Activated naive CD4-positive, alpha-beta T cell treated with anti-CD3 and anti-CD28 coated beads, Interleukin-2, amount 50 U/mL, for 24 hours (primary cell): ENCODE measurements around the gene RARRES1.

Experiments
- H3K27ac Mint-ChIP-seq: one replicate; pipeline ENCODE4 v1.8.0; 2021; ENCODE audit warnings: mild to moderate bottlenecking, mixed read lengths
- H3K27me3 Mint-ChIP-seq: one replicate; pipeline ENCODE4 v1.8.0; 2021; ENCODE audit warnings: mixed read lengths
- H3K36me3 Mint-ChIP-seq: one replicate; pipeline ENCODE4 v1.8.0; 2021; ENCODE audit warnings: mixed read lengths
- H3K4me1 Mint-ChIP-seq: one replicate; pipeline ENCODE4 v1.8.0; 2021; ENCODE audit warnings: mixed read lengths
- H3K4me3 Mint-ChIP-seq: one replicate; pipeline ENCODE4 v1.8.0; 2021; ENCODE audit warnings: mild to moderate bottlenecking, mixed read lengths
- H3K9me3 Mint-ChIP-seq: one replicate; pipeline ENCODE4 v1.8.0; 2021; ENCODE audit warnings: mixed read lengths

The RARRES1 gene

DNA sequence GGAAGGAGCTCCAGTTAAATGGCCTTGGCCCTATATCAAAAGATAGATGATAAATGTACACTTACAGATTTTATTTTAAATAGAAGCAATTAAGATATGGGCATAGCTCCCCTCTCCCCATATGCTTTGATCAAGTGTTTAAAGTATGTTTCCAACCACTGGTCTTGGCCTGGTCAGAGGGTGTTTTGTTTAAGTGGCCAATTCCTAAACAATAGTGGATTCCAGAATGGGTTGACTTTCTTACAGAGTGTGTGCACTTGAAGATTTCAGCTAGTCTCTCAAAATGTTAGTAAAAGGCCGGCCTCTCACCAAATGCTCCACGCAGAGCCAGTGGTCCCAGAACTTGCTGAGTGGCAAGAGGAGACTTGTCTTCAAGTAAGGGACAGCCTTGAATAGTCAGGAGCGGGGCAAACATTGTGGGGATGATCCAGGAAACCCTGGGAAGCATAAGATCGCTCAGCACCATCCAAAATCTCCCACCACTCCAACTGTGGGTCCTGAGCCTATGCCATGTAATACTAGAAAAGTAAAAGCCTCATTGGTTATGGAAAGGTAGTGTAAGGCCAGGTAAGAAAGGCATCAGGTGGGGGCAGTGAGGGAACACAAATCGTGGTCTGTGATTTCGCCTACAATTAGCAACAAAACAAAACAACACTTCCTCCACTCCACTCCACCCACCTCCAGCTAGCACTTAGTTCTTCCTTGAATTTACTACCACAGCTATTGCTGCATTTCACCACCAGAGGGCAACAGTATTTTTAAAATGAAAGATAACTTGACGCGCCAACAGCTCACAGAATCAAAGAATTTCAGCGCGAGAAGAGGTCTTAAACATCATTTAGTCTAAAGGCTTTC is 4.8 kb downstream of the RARRES1 start:
- Mint-ChIP-seq H3K27ac (peak overlapping the region; percentile 55), H3K36me3 (no peaks in the 10 kb centered on the region), H3K27me3 (peaks cover 6% of the 10 kb centered on the region), H3K4me1 (peaks cover 37% of the 10 kb centered on the region), H3K4me3 (peak overlapping the region; percentile 63), H3K9me3 (no peaks in the 10 kb centered on the region)

- peaks cover 5% of the 10 kb centered on the region for H3K36me3 Mint-ChIP-seq
- peak overlapping the region; percentile 5 for H3K27ac Mint-ChIP-seq
- peaks cover 50% of the 10 kb centered on the region for H3K4me1 Mint-ChIP-seq
- H3K9me3 Mint-ChIP-seq, result no peaks in the 10 kb centered on the region
- no peaks in the 10 kb centered on the region for H3K27me3 Mint-ChIP-seq
- no peak overlapping the region for H3K4me3 Mint-ChIP-seq
These were observed 6.8 kb downstream of the RARRES1 start for GRCh38 chr3:158725348-158726011.

DNA sequence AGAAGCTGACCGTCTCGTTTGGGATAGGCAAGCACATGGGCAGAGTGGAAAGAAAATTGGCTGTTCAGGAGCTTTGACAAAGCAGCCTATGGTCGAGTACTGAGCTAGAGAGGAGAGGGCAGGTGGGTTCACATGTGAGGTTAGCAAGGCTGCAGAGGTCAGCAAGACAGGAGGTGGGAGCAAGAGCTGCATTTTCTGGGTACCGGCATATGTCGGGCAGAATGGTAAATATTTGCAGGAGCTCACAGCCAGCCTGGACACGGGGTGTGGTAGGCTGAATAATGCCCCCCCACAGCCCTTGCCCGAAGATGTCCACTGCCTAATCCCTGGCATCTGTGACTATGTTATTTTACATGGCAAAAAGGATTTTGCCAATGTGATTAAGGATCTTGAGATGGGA is 8.3 kb downstream of the RARRES1 start:
- no peaks in the 10 kb centered on the region for H3K9me3 Mint-ChIP-seq
- H3K36me3 Mint-ChIP-seq, result peaks cover 9% of the 10 kb centered on the region
- no peak overlapping the region for H3K4me3 Mint-ChIP-seq
- H3K4me1 Mint-ChIP-seq, result peaks cover 59% of the 10 kb centered on the region
- no peaks in the 10 kb centered on the region for H3K27me3 Mint-ChIP-seq
- H3K27ac Mint-ChIP-seq, result peak overlapping the region; percentile 51

GRCh38 chr3:158722108-158722507 is 10.1 kb downstream of the RARRES1 start:
- Mint-ChIP-seq H3K9me3 (no peaks in the 10 kb centered on the region), H3K27me3 (no peaks in the 10 kb centered on the region), H3K4me3 (no peak overlapping the region), H3K27ac (no peak overlapping the region), H3K36me3 (peaks cover 12% of the 10 kb centered on the region), H3K4me1 (peaks cover 47% of the 10 kb centered on the region)

DNA sequence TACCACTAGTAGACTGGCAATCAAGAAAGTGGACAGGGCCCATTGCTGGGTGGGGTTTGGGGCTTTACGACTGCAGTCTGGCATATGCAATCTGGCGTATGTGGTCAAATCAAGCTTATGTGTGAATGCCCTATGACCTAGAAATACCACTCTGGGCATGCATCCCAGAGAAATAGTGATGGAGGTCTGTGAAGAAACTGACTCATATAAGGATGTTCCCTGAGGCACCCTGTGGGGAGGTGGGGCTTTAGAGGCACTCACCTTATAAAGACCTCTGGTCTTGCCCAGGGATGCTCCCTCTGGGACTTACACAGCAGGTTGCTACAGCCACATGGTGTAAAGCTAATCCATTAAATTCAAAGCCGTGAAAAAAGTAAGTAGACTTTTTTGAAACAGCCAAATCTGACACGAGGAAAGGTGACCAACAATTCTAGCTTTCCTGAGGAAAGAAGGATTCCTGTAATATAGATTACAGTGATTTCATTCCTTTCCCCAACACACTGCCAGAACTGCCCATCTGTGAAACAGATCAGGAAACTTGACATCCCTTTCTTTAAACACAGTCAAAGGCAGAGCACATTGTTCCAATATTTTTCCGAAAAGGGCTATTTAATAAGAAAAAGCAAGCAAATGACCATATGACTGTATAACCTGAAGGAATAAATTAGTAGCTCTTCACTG is 13.6 kb downstream of the RARRES1 start:
- no peak overlapping the region for H3K27ac Mint-ChIP-seq
- peaks cover 38% of the 10 kb centered on the region for H3K4me1 Mint-ChIP-seq
- no peak overlapping the region for H3K4me3 Mint-ChIP-seq
- peaks cover 15% of the 10 kb centered on the region for H3K36me3 Mint-ChIP-seq
- no peaks in the 10 kb centered on the region for H3K27me3 Mint-ChIP-seq
- no peaks in the 10 kb centered on the region for H3K9me3 Mint-ChIP-seq

DNA sequence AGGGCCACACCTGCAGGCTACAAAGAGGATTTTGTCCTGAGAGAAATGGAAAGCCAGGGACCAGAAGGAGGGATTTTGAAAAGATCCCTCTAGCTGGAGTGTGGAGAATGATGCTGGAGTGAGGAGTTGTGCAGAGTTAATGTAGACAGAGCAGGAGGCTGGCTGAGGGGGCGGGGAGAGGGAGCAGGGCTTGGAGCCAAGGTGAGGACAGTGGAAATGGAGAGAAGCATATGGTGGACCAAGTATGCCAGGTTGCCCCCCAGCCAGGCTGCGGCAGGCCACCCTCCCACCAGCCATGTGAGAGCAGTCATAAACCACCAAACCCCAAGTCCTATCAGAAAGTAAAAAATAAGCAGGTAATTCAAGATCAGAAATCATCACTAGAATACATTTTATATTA is 14.7 kb downstream of the RARRES1 start:
- Mint-ChIP-seq H3K9me3 (no peaks in the 10 kb centered on the region), H3K4me1 (peaks cover 28% of the 10 kb centered on the region), H3K27me3 (no peaks in the 10 kb centered on the region), H3K36me3 (peaks cover 20% of the 10 kb centered on the region), H3K4me3 (no peak overlapping the region), H3K27ac (no peak overlapping the region)

- Mint-ChIP-seq H3K4me1 (peaks cover 5% of the 10 kb centered on the region), H3K36me3 (peaks cover 23% of the 10 kb centered on the region), H3K4me3 (no peak overlapping the region), H3K27me3 (no peaks in the 10 kb centered on the region), H3K9me3 (no peaks in the 10 kb centered on the region), H3K27ac (peak overlapping the region; percentile 35)
These were observed 19.2 kb downstream of the RARRES1 start for GRCh38 chr3:158713094-158713499.

DNA sequence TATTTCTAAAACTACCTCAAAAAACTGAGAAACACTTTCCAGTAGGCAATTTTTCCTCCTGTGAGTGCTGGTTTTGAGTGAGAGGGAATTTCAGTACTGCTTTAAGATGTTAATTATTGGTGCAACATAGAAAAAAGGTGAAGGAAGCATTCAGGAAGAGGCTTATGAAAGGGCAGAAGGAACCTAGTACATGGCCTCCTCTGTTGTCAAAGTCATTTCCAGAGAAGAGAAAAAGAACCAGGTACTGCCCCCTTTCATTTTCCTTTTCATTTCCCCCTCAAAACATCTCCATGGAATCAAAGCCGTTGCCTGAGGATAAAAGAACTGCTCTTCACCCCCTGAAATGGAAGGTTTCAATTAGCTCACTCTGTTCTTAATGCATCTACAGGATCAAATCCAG is 19.8 kb downstream of the RARRES1 start:
- H3K27ac Mint-ChIP-seq, result no peak overlapping the region
- peaks cover 5% of the 10 kb centered on the region for H3K4me1 Mint-ChIP-seq
- no peak overlapping the region for H3K4me3 Mint-ChIP-seq
- no peaks in the 10 kb centered on the region for H3K9me3 Mint-ChIP-seq
- no peaks in the 10 kb centered on the region for H3K27me3 Mint-ChIP-seq
- H3K36me3 Mint-ChIP-seq, result peaks cover 22% of the 10 kb centered on the region

GRCh38 chr3:158711886-158712285 is 20.4 kb downstream of the RARRES1 start:
- Mint-ChIP-seq H3K27me3 (no peaks in the 10 kb centered on the region), H3K9me3 (no peaks in the 10 kb centered on the region), H3K27ac (no peak overlapping the region), H3K4me3 (no peak overlapping the region), H3K36me3 (peaks cover 27% of the 10 kb centered on the region), H3K4me1 (peaks cover 5% of the 10 kb centered on the region)

DNA sequence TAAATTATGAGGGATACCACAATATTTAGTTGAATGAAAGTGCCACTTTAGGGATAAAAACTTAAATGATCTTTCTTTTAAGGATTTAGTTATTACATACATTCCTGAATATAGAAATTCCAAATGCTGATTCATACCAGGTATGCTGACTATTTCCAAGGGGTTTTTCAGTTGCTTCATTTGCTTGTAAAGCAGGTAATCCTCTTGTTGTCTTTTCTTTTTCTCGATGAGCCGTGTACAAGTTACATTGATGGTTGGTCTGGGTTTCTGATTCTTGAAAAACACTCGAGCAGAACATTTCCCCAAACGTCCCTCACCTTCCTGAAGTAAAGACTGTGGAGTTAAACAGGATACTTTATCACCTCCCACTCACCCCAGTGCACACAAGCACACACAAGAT is 21.7 kb downstream of the RARRES1 start:
- no peak overlapping the region for H3K27ac Mint-ChIP-seq
- H3K9me3 Mint-ChIP-seq, result no peaks in the 10 kb centered on the region
- H3K4me1 Mint-ChIP-seq, result peaks cover 5% of the 10 kb centered on the region
- no peaks in the 10 kb centered on the region for H3K27me3 Mint-ChIP-seq
- H3K4me3 Mint-ChIP-seq, result no peak overlapping the region
- H3K36me3 Mint-ChIP-seq, result peaks cover 27% of the 10 kb centered on the region

DNA sequence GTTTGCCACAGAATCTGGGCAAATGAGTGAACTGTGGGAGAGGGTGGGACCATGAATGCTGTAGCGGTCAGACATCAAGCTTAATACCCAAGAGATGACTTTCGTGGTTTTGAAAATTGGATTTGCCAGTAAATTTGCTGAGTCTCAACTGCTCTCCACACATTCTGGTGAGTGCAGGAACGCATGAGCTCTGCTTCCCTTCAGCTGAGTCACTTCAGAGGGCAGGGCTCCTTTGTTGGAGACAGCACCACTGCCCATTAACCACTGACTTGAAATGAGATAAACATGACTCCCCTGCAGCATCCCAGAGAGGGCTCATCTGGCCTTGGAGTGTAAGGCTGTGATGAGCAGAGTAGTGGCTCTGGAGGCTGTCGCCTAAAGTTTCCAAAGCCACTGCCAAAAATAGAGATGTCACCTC is 22.6 kb downstream of the RARRES1 start:
- peaks cover 5% of the 10 kb centered on the region for H3K4me1 Mint-ChIP-seq
- no peak overlapping the region for H3K4me3 Mint-ChIP-seq
- H3K36me3 Mint-ChIP-seq, result peaks cover 23% of the 10 kb centered on the region
- no peaks in the 10 kb centered on the region for H3K27me3 Mint-ChIP-seq
- no peaks in the 10 kb centered on the region for H3K9me3 Mint-ChIP-seq
- no peak overlapping the region for H3K27ac Mint-ChIP-seq

GRCh38 chr3:158703566-158703965 is 28.7 kb downstream of the RARRES1 start:
- Mint-ChIP-seq H3K4me3 (no peak overlapping the region), H3K9me3 (no peaks in the 10 kb centered on the region), H3K27ac (no peak overlapping the region), H3K4me1 (peaks cover 12% of the 10 kb centered on the region), H3K36me3 (peaks cover 26% of the 10 kb centered on the region), H3K27me3 (no peaks in the 10 kb centered on the region)

DNA sequence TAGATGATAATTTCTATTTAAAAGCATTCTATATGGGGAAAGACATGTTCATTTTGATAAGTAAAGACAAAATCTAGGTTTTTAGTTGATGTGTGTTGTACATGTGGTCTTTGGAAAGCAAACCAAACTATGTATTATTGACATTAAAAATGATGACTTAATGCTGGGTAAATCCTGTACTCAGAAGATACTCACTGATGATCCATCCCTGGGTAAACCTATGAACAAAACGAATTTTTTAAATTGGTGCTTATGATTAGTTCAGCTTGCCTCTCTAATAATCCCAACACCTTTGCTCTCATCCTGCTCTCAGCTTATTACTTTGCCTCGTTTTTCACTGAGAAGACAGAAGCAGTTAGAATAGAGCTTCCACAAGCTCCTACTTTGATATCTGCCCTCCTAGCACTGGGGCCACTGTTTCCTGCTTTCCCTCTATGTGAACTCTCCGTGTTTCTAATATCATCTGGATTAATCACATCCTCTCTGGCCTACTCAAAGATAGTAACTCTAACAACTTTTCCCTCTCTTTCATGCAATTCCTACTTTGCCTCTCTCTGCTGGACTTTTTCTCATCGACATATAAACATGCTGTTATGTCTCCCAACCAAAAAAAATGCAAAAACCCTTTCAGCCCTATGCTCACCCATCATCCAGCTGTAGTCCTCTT is 29.3 kb downstream of the RARRES1 start:
- Mint-ChIP-seq H3K9me3 (no peaks in the 10 kb centered on the region), H3K4me3 (no peak overlapping the region), H3K27me3 (no peaks in the 10 kb centered on the region), H3K27ac (no peak overlapping the region), H3K4me1 (peaks cover 13% of the 10 kb centered on the region), H3K36me3 (peaks cover 23% of the 10 kb centered on the region)

DNA sequence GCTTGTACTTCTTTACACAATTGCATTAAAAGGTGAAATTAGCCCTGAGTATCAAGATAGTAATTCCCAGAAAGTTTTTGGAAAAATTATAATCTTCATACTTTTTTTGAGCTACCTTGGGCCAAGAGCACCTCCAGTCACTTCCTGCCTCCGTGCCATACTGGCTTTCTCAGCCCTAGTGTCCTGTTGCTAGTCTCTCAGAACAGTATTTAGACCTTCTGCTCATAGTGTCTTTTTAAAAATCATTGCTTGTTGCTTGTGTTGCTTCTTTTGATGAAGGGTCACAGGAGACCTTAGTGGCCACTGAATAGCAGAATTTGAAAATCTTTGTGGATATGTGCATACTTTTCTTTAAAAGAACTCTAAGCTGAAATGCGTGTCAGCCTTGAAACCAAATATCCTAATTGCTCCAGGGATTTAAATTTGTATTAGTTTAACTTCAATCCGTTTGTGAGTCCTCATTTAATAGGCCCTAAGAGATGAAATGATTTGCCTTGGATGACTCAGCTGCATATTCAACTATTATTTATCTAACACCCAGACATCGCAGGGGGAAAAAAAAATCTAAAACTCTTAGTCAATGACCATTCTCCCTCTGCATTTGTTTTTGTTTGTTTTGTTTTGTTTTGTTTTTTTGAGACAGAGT is 30.7 kb downstream of the RARRES1 start:
- Mint-ChIP-seq H3K4me1 (peaks cover 13% of the 10 kb centered on the region), H3K4me3 (no peak overlapping the region), H3K27ac (no peak overlapping the region), H3K9me3 (no peaks in the 10 kb centered on the region), H3K36me3 (peaks cover 17% of the 10 kb centered on the region), H3K27me3 (no peaks in the 10 kb centered on the region)

- Mint-ChIP-seq H3K36me3 (peaks cover 17% of the 10 kb centered on the region), H3K9me3 (no peaks in the 10 kb centered on the region), H3K27ac (no peak overlapping the region), H3K4me3 (no peak overlapping the region), H3K27me3 (no peaks in the 10 kb centered on the region), H3K4me1 (peaks cover 13% of the 10 kb centered on the region)
These were observed 31.7 kb downstream of the RARRES1 start for GRCh38 chr3:158700559-158700958.
